GM21737 (cell line): ENCODE measurements around the gene AGO3.
"Not testable (repeated sequence)": the region's sequence is repeated elsewhere in the genome, so short reads cannot be mapped to it uniquely, and the experiment has no call there.

Source experiments
- ATAC-seq: cut with Tn5 transposase; IDR thresholded peaks from one replicate; pipeline ENCODE4 v1.9.1; 2021; ENCODE audit warnings: mild to moderate bottlenecking, moderate library complexity; ENCODE audit not compliant: unreplicated experiment

AGO3 gene

DNA sequence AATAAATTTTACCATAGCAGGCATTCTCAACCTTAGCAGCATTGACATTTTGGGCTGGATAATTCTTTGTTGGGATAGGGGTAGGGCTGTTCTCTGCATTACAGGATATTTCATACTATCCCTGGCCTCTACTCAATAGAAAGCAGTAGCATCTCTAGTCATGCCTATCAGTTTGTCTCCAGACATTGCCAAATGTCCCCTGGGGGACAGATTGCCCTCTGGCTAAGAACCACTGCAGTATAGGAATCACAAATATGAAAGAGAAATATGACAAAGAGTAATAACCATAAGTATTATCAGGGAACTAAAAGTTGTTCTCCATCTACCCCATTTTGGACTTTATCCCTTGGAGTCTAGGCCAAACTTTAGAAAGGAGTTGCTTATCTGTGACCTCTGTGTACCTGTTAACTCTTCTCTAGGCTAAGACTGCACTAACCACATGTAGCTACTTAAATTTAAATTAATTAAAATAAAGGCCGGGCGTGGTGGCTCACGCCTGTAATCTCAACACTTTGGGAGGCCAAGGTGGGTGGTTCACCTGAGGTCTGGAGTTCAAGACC lies 76.1 kb downstream of the AGO3 start:
- no peak for ATAC-seq

DNA sequence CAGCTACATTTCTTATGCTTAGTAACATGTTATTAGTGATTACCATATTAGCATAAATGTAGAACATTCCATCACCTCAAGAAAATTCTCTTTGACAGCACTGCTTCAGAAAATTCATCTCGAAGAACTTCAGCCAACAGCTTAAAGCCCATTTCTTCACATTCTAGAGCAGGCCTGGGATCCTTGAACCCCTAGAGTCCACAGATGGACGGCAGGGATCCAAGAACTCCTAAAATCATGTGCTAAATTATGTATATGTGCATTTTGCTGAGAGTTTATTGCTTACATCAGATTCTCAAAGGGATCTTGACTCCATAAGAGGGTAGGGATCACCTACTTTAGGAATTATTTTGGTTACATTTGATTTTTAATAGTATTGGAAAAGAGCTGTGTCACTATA lies 76.8 kb downstream of the AGO3 start:
- no peak for ATAC-seq

DNA sequence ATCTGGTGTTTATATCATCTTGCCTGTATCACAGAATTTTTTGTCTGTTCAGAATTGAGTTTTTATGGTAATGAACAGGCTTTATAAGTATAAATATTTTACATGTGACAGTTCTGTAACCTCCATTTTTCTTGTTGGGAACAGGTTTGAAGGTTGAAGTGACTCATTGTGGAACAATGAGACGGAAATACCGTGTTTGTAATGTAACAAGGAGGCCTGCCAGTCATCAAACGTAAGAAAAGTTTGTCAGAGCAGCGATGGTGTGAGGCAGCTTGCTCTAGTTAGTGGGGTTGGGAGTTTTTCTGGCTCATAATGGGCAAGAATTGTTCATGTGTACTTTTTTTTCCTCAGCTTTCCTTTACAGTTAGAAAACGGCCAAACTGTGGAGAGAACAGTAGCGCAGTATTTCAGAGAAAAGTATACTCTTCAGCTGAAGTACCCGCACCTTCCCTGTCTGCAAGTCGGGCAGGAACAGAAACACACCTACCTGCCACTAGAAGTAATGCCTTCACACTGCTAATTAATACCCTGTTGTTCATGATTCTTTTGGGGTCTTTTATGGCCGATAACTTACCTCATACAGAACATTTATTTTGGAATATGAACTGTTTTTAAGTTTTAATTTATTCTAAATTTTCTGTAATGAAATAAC lies 77.8 kb downstream of the AGO3 start:
- ATAC-seq: no peak

DNA sequence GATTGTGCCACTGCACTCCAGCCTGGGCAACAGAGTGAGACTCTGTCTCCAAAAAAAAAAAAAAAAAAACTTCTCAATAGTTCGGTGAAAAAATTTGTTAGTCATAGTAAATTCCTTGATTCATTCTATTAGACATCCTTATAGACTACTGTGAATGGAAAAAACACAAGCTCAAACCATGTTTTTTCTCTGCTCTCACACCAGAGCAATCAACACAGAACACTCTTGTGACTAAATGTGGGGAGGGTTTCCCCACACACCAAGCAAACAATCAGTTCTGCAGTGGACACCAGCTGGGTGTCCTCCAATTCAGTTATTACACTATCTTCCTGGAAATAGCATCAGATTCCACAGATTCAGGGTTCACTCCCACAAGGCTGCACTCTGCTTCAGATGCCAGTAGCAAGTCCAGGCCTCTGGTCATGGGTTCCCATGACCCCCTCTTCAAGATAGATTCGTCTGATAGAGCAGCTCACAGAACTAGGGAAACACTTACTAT lies 83.9 kb downstream of the AGO3 start:
- no peak for ATAC-seq

DNA sequence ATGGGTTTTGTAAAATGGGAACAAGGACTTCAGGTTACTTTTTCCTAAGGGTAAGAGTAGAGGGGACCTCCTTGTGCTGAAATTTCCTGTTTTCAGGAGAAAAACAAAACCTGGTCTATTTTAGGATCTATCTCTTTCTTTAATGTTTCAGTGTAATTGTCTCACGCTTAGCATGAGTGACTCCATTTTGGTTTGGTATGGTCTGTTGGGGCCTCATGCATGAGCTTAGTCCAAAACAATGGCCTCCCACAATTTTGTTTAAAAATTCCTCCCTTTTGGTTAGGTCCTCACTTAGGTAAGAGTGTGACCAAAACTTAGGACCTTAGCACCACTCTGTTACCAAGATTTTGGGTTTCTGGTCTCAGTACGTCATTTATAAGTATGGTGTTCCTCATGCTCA lies 85.8 kb downstream of the AGO3 start:
- no peak for ATAC-seq

DNA sequence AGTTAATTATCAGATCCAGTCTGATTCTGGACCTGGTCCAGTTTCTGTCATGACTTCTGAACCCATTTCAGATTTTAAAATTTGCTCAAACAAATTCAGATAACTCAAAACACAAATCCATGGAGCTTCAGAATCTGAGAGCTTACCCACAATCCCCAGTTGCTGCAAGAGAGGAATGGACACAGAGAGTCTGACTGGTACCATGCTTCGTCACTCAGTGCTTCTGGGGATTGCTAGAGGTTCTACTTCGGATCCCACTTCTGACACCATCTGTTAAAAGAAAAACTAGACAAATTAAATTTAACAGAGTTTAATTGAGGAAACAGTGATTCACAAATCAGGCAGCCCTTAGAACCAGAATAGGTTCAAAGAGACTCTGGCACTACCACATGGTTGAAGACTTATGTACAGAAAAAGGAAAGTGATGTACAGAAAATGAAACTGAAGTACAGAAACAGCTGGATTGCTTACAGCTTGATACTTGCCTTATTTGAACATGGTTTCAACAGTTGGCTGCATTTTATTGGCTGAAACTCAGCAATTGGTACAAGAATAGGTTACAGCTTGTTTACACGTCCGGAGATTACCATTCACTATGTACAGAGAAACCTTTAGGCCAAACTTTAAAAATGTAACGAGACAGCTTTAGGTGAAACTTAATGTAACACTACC lies 92.3 kb downstream of the AGO3 start:
- no peak for ATAC-seq

DNA sequence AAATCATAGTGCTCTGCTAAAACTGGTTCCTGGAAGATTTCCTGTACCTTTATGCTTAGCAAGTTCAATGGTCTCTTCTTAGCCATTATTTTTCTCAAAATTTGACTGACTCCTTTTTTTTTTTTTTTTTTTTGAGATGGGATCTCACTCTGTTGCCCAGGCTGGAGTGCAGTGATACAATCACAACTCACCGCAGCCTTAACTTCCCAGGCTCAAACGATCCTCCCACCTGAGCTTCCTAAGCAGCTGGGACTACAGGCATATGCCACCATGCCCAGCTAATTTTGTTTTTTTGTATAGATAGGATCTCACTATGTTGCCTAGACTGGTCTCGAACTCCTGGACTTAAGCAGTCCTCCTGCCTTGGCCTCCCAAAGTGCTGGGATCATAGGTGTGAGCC lies 93.1 kb downstream of the AGO3 start:
- ATAC-seq: not testable (repeated sequence)

DNA sequence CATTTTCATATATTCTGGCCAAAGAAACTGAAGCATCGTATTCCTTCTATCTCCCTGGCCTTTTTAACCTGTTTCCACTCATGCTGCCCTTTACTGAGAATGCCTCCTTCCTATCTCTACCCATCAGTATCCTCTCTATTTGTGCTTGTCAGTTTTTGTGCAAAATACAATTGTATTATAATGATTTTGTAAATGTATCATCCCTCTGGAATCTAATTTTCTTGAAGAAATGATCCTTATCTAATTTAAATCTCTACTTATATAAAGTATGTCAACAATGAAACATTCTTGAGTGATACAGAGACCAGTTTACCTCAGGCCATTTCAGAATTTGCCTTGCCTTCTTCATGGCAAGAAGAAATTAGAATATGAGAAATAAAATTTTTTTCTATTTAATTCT lies 93.9 kb downstream of the AGO3 start:
- ATAC-seq: no peak

DNA sequence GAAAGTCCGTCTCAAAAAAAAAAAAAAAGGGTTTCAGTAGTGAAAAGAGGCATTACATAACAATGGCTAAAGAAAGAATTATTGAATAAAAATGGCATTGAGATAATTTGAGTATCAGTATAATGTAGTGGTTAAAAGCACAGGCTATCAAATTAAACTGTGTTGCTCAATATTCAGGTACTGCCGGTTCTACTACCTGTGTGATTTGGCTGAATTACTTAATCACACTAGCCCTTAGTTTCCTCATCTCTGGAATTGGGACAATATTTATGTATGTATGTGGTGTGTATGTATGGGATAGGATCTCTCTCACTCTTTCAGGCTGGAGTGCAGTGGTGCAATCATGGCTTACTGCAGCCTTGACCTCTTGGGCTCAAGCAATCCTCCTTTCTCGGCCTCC lies 96.9 kb downstream of the AGO3 start:
- no peak for ATAC-seq

DNA sequence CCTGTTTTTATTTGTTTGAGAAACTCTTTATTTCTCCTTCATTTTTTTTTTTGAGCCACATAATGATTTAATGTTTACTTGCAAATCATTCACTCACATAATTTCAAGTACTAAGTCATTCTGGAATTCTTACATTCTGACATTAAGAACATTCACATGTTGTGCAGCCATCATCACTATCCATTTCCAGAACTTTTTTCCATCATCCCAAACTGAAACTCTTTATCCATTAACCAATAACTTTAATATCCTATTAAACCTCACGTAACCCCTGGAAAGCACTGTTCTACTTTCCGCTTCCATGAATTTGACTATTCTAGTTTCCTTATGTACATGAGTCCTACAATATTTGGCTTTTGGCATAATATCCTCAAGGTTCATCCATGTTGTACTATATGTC lies 100.5 kb downstream of the AGO3 start:
- ATAC-seq: no peak

DNA sequence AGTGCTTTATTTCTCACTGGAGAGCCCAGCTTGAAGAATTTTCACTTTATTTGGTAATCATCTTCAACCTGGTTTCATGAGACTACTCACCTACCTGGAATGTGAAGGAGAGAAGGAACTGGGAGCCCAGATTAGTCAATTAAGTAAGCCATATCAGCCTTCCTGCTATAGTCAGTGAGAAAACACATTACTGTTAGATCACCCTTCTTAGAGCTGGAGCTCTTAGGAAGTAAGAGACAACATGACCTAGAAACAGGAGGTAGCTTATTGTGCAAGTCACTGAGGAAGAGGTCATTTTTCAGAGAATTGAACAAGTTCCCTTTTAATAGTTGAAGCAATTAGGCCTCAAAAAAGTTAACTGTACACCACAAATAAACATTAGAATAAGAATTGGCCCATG lies 103.8 kb downstream of the AGO3 start:
- ATAC-seq: no peak

DNA sequence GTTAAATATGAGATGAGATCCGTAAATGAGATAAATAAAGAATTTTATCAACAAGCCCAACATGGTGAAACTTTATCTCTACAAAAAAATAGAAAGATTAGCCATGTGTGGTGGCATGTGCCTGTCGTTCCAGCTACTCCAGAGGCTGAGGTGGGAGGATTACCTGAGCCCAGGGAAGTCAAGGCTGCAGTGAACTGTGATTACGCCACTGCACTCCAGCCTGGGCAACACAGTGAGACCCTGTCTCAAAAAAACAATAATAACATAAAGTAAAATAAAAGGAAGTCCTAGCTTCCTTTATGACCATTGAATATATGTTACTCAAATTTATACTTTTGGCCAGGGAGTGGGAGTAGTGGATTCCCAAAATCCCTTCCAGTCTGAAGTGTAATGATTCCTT lies 104.2 kb downstream of the AGO3 start:
- ATAC-seq: no peak

DNA sequence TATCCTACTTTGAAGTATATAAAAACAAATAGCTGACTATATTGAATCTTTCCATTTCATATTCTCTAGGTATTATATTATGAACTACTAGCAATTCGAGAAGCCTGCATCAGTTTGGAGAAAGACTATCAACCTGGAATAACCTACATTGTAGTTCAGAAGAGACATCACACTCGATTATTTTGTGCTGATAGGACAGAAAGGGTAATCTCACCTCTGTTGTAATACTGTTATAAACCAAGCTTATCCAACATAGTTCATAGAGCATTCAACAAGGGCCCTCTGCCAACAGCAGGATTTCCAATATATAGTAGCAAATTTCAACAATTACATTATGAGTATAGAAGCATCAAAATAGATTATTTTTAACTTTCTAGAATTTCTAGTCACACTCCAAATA lies 109.3 kb downstream of the AGO3 start:
- ATAC-seq: no peak

DNA sequence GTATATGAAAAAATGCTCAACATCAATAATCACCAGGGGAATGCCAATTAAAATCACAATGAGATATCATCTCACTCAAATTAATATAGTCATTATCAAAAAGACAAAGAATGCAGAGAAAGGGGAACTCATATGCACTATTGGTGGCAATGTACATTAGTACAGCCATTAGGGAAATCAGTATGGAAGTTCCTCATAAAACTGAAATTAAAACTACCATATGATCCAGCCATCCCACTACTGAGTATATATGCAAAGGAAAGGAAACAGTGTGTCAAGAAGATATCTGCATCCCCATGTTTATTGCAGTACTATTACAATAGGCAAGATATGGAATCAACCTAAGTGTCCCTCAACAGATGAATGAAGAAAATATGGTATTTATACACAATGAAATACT lies 120.9 kb downstream of the AGO3 start:
- no peak for ATAC-seq

DNA sequence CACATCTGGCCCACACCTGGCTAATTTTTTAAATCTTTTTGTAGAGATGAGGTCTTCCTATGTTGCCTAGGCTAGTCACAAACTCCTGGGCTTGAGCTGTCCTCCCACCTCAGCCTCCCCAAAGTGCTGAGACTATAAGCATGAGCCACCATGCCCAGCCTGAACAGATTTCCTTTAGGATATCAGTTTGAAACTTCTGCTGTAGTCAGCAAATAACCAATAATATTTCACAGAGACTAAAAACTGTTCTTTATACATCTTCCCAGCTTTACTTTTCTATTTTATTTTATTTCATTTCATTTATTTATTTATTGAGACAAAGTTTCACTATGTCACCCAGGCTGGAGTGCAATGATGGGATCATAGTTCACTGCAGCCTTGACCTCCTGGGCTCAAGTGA lies 123.1 kb downstream of the AGO3 start:
- ATAC-seq: no peak

DNA sequence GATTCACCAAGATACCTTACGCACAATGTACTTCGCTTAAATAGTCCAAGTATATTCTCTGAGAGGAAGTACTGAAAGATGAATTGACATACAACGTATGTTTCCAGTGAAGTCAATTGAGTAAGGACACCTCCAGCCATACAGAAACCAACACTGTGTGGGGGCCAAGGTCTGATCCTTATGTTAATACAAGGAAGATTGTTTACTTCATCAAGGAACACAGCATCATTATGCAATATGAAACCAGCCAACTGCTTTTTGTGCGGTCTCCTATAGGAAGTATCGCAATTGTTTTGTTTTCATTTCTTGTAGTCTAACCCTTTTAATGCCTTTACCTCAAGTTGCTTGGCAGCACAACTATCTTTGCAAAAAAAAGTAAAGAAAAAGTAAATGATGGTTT lies 124.8 kb downstream of the AGO3 start:
- no peak for ATAC-seq

DNA sequence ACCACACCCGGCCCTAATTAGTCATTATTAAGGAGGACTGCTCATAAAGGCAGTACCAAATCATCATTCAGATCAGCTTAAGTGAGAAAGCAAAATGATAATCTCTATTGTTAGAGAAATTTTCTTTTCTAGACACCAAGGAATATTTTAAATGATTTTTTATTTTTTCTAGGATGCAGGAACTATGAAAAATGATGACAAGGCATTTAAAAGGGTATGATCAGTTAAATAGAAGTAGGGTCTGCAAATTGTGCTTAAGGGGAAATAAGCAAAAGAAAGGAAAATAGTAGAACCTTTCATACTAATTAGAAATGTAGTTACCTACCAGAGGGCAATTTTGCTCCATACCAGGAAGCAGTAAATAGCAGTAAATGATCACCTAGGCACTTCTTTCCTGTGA lies 131.4 kb downstream of the AGO3 start:
- ATAC-seq: no peak

DNA sequence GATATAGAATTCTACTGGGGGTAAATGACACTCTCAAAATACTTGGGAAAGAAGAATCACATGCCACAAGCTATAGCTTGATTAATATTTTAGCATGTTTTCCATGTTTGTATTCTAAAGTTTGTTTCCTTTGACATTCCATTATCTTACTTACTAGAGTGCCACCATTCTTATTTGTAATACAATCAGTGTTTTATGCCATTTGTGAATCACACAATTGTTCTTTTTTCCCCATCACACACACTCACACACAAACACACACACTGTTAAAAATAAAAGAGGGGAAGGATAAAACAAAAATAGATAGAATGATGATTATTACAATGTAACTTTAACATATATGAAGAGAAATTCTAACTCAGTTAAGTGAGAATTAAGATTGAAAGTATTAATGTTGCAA lies 137.0 kb downstream of the AGO3 start:
- ATAC-seq: no peak

DNA sequence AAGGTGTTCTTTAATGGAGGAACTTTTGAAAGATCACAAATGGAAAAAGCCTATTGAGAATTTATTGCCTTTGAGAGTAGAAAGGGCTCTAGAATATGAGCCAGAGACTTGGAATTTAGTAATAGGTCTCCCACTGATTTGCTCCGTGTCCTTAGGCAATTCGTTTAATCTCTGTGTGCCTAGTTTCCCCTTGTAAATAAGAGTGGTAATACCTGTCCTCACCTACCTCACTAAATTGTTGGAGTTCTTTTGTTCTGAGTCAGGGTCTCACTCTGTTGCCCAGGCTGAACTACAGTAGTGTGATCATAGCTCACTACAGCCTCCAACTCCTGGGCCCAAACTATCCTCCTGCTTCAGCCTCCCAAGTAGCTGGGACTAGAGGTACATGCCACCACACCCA lies 138.0 kb downstream of the AGO3 start:
- no peak for ATAC-seq

DNA sequence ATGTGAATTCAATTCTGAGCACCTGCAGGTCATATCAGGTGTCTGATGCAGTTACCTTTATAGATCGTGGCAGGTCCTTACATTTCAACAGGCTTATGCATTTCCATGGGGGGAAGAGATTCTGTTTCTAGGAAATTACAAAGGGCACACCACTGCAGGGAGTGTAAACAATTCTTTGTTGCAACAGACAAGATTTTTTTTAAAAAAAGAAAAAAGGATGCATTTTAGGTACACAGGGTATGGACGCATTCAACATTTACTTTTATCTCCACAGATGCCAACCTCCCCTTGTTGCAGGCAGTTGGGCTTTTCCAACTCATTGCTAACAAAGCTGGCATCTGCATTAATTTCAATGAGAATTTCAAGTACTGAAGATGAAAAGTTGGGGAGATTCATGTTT lies 139.4 kb downstream of the AGO3 start:
- no peak for ATAC-seq

DNA sequence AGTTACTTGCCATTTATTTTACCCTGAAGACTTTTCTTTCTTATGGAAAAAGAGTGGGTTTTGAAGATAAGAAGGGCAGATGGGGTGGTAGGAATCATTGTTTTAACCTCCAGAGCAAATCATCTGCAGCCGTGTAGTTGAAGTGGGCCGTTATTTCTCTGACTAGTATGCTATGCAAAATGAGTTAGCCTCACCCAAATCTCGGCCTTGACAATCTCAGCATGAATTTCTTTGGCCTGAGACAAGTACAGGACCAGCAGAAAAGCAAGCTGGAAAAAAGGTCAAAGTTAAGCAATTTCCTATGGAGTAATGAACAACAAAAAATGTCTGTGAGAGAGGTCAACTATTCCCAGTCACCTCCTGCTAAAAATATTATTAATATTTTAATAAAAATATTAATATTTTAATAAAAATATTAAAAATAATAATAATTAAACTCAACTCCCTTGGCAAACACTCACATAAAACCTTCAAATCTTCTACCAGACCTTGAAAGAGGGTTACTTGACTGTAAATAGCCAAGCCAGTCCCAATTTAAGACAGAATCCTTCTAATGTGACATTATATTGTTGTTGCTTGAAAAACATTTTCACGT lies 146.2 kb downstream of the AGO3 start:
- no peak for ATAC-seq

DNA sequence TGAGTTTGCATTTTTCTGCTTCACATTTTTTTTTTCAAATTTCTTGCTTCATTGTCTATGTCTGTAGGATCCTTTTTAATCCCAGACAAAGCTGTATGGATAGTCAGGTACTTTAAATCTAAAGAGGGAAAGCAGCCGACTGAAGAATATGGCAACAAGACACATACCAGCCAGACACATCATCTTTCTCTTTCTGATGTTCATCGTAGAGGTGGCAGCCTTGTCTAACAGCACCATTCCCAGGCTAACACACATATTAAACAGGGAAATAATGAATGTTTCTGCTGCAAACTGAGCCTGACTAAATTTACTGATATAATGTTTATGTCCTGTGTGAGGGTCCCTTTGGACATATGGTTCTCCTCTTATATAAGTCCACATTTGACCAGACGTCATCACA lies 149.3 kb downstream of the AGO3 start:
- ATAC-seq: no peak
